Smooth muscle cell (in vitro differentiated cells): Measurements from ENCODE around the gene PRKCZ. TPM values are rescaled to one million over a fixed set of nuclear protein-coding genes. Genes with fewer than 3 reads are reported as not detected.

ENCODE experiments used
- DNase-seq: peaks from one replicate; lab custom pipeline; 2025; ENCODE audit not compliant: unreplicated experiment; lab: John Stamatoyannopoulos, UW
- H2AFZ ChIP-seq: fragments of 200-600 bp; sonication (generic); 2 replicates; pipeline ENCODE4 v1.6.0; 2016; ENCODE audit warnings: antibody characterized with exemption, low read depth, mild to moderate bottlenecking
- H3F3A ChIP-seq: fragments of 200-600 bp; sonication (generic); 2 replicates; pipeline ENCODE4 v1.6.0; 2017; ENCODE audit warnings: antibody characterized with exemption, low read depth
- H3K27ac ChIP-seq: fragments of 200-600 bp; sonication (generic); 2 replicates; pipeline ENCODE4 v1.5.1; 2016; ENCODE audit warnings: low read depth, mild to moderate bottlenecking
- H3K27me3 ChIP-seq: fragments of 200-600 bp; sonication (generic); 2 replicates; pipeline ENCODE4 v1.6.1; 2016; ENCODE audit warnings: low read depth, mild to moderate bottlenecking
- H3K36me3 ChIP-seq: fragments of 200-600 bp; sonication (generic); 2 replicates; pipeline ENCODE4 v1.5.1; 2016; ENCODE audit warnings: low read depth
- H3K4me1 ChIP-seq: fragments of 200-600 bp; sonication (generic); 2 replicates; pipeline ENCODE4 v1.5.1; 2016; ENCODE audit warnings: low read depth
- H3K4me2 ChIP-seq: fragments of 200-600 bp; sonication (generic); 2 replicates; pipeline ENCODE4 v1.6.0; 2016; ENCODE audit warnings: mild to moderate bottlenecking
- H3K4me3 ChIP-seq: fragments of 200-600 bp; sonication (generic); 2 replicates; pipeline ENCODE4 v1.5.1; 2016; ENCODE audit warnings: mild to moderate bottlenecking
- H3K79me2 ChIP-seq: fragments of 200-600 bp; sonication (generic); 2 replicates; pipeline ENCODE4 v1.6.0; 2016; ENCODE audit warnings: low read depth, mild to moderate bottlenecking
- H3K9ac ChIP-seq: fragments of 200-600 bp; sonication (generic); 2 replicates; pipeline ENCODE4 v1.6.0; 2016; ENCODE audit warnings: low read depth
- H3K9me3 ChIP-seq: fragments of 200-600 bp; sonication (generic); replicated peaks from 2 replicates; pipeline ENCODE4 v1.5.1; 2016; ENCODE audit warnings: low read depth
- H4K20me1 ChIP-seq: fragments of 200-600 bp; sonication (generic); 2 replicates; pipeline ENCODE4 v1.6.0; 2016; ENCODE audit warnings: low read depth
- WGBS: methylation state at CpG from one replicate; pipeline ENCODE4 v1.1.7; 2016; ENCODE audit warnings: low lambda C conversion rate; 5-methylcytosine and 5-hydroxymethylcytosine counted together
- polyA plus RNA-seq: library from polyadenylated mRNA; unstranded; fragments of >200 nt; fragmentation: Nextera tagmentation; extraction: Ambion mirVana; gene quantifications from 2 replicates; pipeline ENCODE4 v1.2.1, GENCODE V29; 2016
- total RNA-seq: library from RNA; depleted of rRNA; stranded (reverse); fragments of >200 nt; gene quantifications from 2 replicates; pipeline ENCODE4 v1.2.3, GENCODE V29; 2014
- TF ChIP-seq, protein P1 (sequence below): fragments of 200-600 bp; sonication (generic); IDR thresholded peaks from 2 replicates; pipeline ENCODE4 v1.5.1; 2017; ENCODE audit warnings: borderline replicate concordance, mild to moderate bottlenecking, antibody characterized with exemption; ENCODE audit not compliant: insufficient read depth, poor library complexity, severe bottlenecking

Gene PRKCZ
- total and polyA plus RNA-seq, 2 experiments from 2014 or later = 5.8 to 10.3 TPM

DNA sequence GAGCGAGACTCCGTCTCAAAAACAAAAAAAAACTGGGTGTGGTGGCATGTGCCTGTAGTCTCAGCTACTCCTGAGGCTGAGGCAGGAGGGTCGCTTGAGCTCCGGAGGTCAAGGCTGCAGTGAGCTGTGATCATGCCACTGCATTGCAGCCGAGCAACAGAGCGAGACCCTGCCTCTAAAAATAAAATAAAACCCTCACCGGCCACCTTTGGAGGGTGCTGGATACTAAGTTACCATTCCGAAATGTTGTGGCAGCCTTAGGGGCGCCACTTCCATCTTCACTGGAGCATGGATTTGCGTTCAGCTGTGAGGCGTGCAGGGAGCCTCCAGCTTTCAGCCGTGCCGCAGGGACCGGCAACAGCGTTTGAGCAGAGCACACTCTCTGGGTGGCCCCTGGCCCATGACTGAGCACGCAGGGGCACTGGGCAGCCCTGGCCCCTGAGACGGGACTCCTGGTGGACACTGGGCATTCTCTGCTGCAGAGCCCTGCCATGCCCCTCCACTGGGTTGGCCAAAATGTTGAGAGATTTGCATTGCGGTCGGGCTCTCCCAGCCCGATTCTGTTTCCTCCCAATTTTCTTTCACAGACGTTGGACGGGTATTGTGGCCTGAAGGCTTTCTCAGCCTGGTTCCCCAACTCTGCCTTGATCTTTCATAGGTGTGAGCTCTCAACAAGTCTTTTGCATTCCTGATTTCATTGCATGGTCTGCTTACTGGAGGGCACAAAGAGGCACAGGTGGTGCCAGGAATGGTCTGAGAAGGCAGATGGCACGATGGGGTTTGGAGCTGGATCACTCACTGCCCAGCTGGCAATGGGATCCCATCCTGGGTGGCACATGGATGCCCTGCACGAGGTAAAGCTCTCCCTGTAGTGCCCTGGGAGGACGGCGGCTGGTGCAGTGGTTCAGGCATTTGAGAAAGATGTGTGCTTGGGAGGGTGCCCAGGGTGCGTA is 40.8 kb upstream of the PRKCZ start:
- TF ChIP-seq, protein P1, sequence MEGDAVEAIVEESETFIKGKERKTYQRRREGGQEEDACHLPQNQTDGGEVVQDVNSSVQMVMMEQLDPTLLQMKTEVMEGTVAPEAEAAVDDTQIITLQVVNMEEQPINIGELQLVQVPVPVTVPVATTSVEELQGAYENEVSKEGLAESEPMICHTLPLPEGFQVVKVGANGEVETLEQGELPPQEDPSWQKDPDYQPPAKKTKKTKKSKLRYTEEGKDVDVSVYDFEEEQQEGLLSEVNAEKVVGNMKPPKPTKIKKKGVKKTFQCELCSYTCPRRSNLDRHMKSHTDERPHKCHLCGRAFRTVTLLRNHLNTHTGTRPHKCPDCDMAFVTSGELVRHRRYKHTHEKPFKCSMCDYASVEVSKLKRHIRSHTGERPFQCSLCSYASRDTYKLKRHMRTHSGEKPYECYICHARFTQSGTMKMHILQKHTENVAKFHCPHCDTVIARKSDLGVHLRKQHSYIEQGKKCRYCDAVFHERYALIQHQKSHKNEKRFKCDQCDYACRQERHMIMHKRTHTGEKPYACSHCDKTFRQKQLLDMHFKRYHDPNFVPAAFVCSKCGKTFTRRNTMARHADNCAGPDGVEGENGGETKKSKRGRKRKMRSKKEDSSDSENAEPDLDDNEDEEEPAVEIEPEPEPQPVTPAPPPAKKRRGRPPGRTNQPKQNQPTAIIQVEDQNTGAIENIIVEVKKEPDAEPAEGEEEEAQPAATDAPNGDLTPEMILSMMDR = no peak
- DNase-seq = no peak
- Histone ChIP-seq H3K27me3 (no peaks in the 10 kb centered on the region), H3K36me3 (no peaks in the 10 kb centered on the region), H3K4me3 (no peak overlapping the region), H4K20me1 (no peaks in the 10 kb centered on the region), H3K27ac (no peak overlapping the region), H3K9ac (no peak overlapping the region), H3K4me1 (no peaks in the 10 kb centered on the region), H2AFZ (no peak overlapping the region), H3F3A (no peaks in the 10 kb centered on the region), H3K4me2 (no peak overlapping the region), H3K79me2 (no peaks in the 10 kb centered on the region), H3K9me3 (no peaks in the 10 kb centered on the region)
- 93% methylated on average over 27 of the region's 27 CpGs for WGBS

- Histone ChIP-seq H3K4me2 (no peak overlapping the region), H3K27me3 (peaks cover 43% of the 10 kb centered on the region)
Measured at GRCh38 chr1:2014181-2014580, 36.0 kb upstream of the PRKCZ start.

DNA sequence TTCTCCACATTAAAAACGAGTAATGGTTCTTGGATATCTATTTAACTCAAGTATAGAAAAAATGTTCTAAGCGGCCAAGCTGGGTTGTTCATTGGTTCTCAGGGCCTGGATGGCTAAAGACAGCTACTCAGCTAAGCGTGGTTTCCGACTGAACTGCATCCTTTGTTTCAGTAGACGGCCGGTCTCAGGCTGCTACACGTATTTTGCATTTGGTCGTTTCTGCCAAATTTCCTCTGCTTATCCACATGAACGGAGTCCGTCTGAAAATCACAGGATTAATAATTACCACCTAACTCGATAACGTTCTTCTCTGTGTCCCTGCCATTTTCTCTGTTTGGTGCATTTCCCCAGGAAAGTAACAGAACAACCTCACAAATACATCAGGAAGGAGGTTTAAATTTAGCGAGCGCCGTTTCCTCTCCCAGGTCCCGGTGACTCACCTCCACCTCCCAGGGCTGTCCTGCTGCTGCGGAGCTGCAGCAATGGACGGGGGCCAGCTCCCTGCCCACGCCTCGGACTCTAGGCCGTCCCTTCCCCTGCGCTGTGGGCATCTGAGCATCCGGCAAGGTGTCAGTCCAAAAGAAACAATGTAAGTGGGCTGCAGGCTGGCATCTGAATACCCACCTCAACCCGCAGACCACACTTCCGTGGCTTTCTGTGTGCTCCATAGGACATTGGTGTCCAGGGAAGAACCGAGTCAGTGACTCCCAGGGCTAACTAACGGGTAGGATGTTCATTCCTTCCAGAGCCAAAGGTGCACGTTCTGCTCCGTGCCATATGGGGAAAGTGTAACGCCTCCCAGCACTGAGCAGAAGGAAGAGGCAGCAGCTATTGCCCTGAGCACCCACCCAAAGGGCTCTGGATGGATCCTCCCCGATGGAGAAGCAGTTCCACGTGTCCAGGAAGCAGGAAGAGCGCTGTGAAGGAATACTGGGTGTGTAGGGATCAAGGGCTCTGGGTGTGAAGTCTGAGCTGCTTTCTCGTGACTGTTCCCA is 35.2 kb upstream of the PRKCZ start:
- Histone ChIP-seq H3K36me3 (no peaks in the 10 kb centered on the region), H3K4me2 (no peak overlapping the region), H3K27me3 (peaks cover 51% of the 10 kb centered on the region), H3K4me1 (no peaks in the 10 kb centered on the region), H3K9ac (no peak overlapping the region), H4K20me1 (no peaks in the 10 kb centered on the region), H3K27ac (no peak overlapping the region), H2AFZ (no peak overlapping the region), H3F3A (no peaks in the 10 kb centered on the region), H3K4me3 (no peak overlapping the region), H3K79me2 (no peaks in the 10 kb centered on the region), H3K9me3 (no peaks in the 10 kb centered on the region)
- no peak for DNase-seq
- WGBS = 82% methylated on average over 34 of the region's 34 CpGs
- TF ChIP-seq, protein P1 = no peak

More at GRCh38 chr1:2014181-2014580, 36.0 kb upstream of the PRKCZ start:
- Histone ChIP-seq H3K4me3 (no peak overlapping the region), H4K20me1 (no peaks in the 10 kb centered on the region), H3K36me3 (no peaks in the 10 kb centered on the region), H3K27ac (no peak overlapping the region), H3K9ac (no peak overlapping the region), H3K9me3 (no peaks in the 10 kb centered on the region), H3F3A (no peaks in the 10 kb centered on the region), H3K4me1 (no peaks in the 10 kb centered on the region), H2AFZ (no peak overlapping the region), H3K79me2 (no peaks in the 10 kb centered on the region)
- WGBS = 98% methylated on average over 15 of the region's 15 CpGs
- no peak for DNase-seq
- TF ChIP-seq, protein P1 = no peak
